ENCODE measurements around the gene DUSP5.

Gene DUSP5

DNA sequence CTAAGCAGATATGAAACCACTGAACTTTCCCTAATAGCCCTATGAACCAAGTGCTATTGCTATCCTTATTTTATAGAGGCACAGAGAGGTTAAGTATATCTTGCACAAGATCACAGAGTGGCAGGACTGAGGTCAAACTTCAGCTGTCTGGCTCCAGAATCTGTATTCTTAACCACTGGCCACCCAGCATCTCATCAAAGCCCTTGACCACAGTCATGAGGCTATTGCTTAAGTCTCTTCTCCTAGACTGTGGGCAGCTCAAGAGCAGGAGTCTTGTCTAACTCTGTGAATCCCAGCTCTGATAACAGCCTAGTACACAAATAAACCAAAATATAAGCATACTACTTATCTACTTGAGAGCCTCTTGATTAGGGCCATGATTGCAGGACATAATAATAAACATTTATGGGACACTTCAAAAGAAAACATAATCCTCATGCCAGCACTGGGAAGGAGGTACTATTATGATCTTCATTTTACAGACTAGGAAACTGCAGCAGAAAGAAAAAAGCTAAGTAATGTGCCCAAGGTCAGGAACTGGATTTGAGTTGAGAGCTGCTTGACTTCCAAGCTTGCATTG, 47.3 kb downstream of the DUSP5 start:
- no peaks in the 10 kb centered on the region for H3K36me3 ChIP-seq (ENCODE audit: control insufficient read depth in 2 of 2, insufficient read depth in 2 of 2, low read length in 2 of 2)
- H3K27ac ChIP-seq (ENCODE audit: low read depth in 2 of 2, low read length in 2 of 2), result no peak overlapping the region
- H3K9ac ChIP-seq (ENCODE audit: low read depth in 1 of 2, low read length in 2 of 2), result no peak overlapping the region
- H3K4me1 ChIP-seq (ENCODE audit: control insufficient read depth in 2 of 2, insufficient read depth in 2 of 2, low read length in 2 of 2), result no peaks in the 10 kb centered on the region
- no peaks in the 10 kb centered on the region for H3K9me3 ChIP-seq (ENCODE audit: control insufficient read depth in 2 of 2, low read length in 2 of 2)
- no peak overlapping the region for H3K4me3 ChIP-seq (ENCODE audit: low read length in 2 of 2)
- peaks cover 0 to 4% of the 10 kb centered on the region in 2 donors for H3K27me3 ChIP-seq (ENCODE audit: control insufficient read depth in 2 of 2, insufficient read depth in 2 of 2, low read length in 2 of 2)

DNA sequence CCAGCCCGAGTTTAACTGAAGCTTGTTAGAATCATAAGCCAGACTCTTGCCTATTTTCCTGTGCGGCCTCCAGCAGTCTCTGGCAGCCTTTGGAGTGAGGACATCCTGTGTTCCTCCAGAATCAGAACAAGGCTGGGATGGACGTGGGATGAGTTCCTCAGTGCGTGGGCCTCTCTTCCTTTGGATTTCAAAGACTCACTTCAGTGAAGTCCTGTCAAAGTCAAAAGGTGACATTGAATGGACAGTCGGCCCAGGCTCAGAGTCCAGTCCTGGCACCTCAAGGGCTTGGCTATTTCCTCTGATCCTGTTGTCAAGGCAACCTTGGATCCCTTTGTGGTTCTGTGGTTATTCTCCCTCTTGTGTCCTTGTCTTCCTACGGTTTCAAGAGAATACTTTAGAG, 48.4 kb downstream of the DUSP5 start:
- Histone ChIP-seq H3K4me1 (ENCODE audit: control insufficient read depth in 2 of 2, insufficient read depth in 2 of 2, low read length in 2 of 2) (no peaks in the 10 kb centered on the region), H3K27ac (ENCODE audit: low read depth in 2 of 2, low read length in 2 of 2) (no peak overlapping the region), H3K9me3 (ENCODE audit: control insufficient read depth in 2 of 2, low read length in 2 of 2) (no peaks in the 10 kb centered on the region), H3K27me3 (ENCODE audit: control insufficient read depth in 2 of 2, insufficient read depth in 2 of 2, low read length in 2 of 2) (peaks cover 4 to 7% of the 10 kb centered on the region in 2 donors), H3K36me3 (ENCODE audit: control insufficient read depth in 2 of 2, insufficient read depth in 2 of 2, low read length in 2 of 2) (no peaks in the 10 kb centered on the region), H3K4me3 (ENCODE audit: low read length in 2 of 2) (no peak overlapping the region), H3K9ac (ENCODE audit: low read depth in 1 of 2, low read length in 2 of 2) (no peak overlapping the region)

DNA sequence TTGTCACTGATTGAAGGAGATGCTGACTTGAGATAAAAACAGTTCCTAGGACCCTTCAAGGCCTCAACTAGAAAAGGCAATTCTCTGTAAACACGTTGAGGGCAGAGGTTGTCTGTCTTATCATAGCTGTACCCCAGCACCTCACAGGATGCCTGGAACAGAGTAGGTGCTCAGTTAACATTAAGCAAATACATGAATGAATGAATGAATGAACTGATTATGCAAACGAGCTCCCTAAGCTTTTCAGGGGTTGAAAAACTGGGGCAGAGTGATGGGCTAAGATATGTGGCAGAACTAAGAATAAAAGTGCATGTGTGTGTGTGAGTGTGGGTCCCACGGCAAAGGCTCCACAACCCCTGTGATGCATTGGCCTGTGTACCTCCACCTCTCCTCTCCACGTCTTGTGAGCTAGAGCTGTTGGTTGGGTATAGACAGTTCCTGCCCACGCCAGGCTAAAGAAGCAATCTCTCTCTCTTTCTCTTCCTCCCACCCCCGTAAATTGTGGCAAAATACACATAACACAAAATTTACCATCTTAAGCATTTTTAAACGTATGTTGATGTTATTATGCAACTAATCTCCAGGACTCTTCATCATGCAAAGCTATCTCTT, 48.9 kb downstream of the DUSP5 start:
- Histone ChIP-seq H3K4me1 (ENCODE audit: control insufficient read depth in 2 of 2, insufficient read depth in 2 of 2, low read length in 2 of 2) (no peaks in the 10 kb centered on the region), H3K27ac (ENCODE audit: low read depth in 2 of 2, low read length in 2 of 2) (no peak overlapping the region), H3K36me3 (ENCODE audit: control insufficient read depth in 2 of 2, insufficient read depth in 2 of 2, low read length in 2 of 2) (no peaks in the 10 kb centered on the region), H3K4me3 (ENCODE audit: low read length in 2 of 2) (no peak overlapping the region), H3K9me3 (ENCODE audit: control insufficient read depth in 2 of 2, low read length in 2 of 2) (no peaks in the 10 kb centered on the region), H3K9ac (ENCODE audit: low read depth in 1 of 2, low read length in 2 of 2) (no peak overlapping the region), H3K27me3 (ENCODE audit: control insufficient read depth in 2 of 2, insufficient read depth in 2 of 2, low read length in 2 of 2) (peaks cover 7 to 9% of the 10 kb centered on the region in 2 donors)

- Histone ChIP-seq H3K4me1 (ENCODE audit: control insufficient read depth in 2 of 2, insufficient read depth in 2 of 2, low read length in 2 of 2) (no peaks in the 10 kb centered on the region), H3K9me3 (ENCODE audit: control insufficient read depth in 2 of 2, low read length in 2 of 2) (no peaks in the 10 kb centered on the region), H3K9ac (ENCODE audit: low read depth in 1 of 2, low read length in 2 of 2) (no peak overlapping the region), H3K27me3 (ENCODE audit: control insufficient read depth in 2 of 2, insufficient read depth in 2 of 2, low read length in 2 of 2) (peaks cover 7 to 9% of the 10 kb centered on the region in 2 donors), H3K27ac (ENCODE audit: low read depth in 2 of 2, low read length in 2 of 2) (no peak overlapping the region), H3K4me3 (ENCODE audit: low read length in 2 of 2) (no peak overlapping the region), H3K36me3 (ENCODE audit: control insufficient read depth in 2 of 2, insufficient read depth in 2 of 2, low read length in 2 of 2) (no peaks in the 10 kb centered on the region)
Measured at GRCh38 chr10:110547139-110547761, 49.5 kb downstream of the DUSP5 start.

DNA sequence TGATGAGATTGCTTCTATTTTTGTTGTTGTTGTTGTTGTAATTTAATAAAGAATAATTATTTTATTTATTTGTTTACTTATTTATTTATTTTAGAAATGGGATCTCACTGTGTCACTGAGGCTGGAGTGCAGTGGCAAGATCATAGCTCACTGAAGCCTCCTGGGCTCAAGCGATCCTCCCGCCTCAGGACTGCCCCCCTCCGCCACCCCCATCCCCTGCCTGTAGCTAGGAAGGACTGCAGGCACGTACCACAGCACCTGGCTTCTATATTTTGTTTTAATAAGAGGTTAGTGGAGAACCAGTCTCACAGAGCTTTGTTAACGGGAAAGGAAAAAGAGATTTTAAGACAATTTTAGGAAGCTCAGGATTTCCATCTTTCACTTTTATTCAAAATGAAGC, 50.3 kb downstream of the DUSP5 start:
- Histone ChIP-seq H3K4me3 (ENCODE audit: low read length in 2 of 2) (no peak overlapping the region), H3K27ac (ENCODE audit: low read depth in 2 of 2, low read length in 2 of 2) (no peak overlapping the region), H3K4me1 (ENCODE audit: control insufficient read depth in 2 of 2, insufficient read depth in 2 of 2, low read length in 2 of 2) (no peaks in the 10 kb centered on the region), H3K27me3 (ENCODE audit: control insufficient read depth in 2 of 2, insufficient read depth in 2 of 2, low read length in 2 of 2) (peaks cover 7 to 9% of the 10 kb centered on the region in 2 donors), H3K9ac (ENCODE audit: low read depth in 1 of 2, low read length in 2 of 2) (no peak overlapping the region), H3K9me3 (ENCODE audit: control insufficient read depth in 2 of 2, low read length in 2 of 2) (no peaks in the 10 kb centered on the region), H3K36me3 (ENCODE audit: control insufficient read depth in 2 of 2, insufficient read depth in 2 of 2, low read length in 2 of 2) (no peaks in the 10 kb centered on the region)

GRCh38 chr10:110549211-110549610, 51.5 kb downstream of the DUSP5 start:
- Histone ChIP-seq H3K4me1 (ENCODE audit: control insufficient read depth in 2 of 2, insufficient read depth in 2 of 2, low read length in 2 of 2) (no peaks in the 10 kb centered on the region), H3K9ac (ENCODE audit: low read depth in 1 of 2, low read length in 2 of 2) (no peak overlapping the region), H3K36me3 (ENCODE audit: control insufficient read depth in 2 of 2, insufficient read depth in 2 of 2, low read length in 2 of 2) (no peaks in the 10 kb centered on the region), H3K9me3 (ENCODE audit: control insufficient read depth in 2 of 2, low read length in 2 of 2) (no peaks in the 10 kb centered on the region), H3K27me3 (ENCODE audit: control insufficient read depth in 2 of 2, insufficient read depth in 2 of 2, low read length in 2 of 2) (peaks cover 7 to 9% of the 10 kb centered on the region in 2 donors), H3K4me3 (ENCODE audit: low read length in 2 of 2) (no peak overlapping the region), H3K27ac (ENCODE audit: low read depth in 2 of 2, low read length in 2 of 2) (no peak overlapping the region)

- no peaks in the 10 kb centered on the region for H3K4me1 ChIP-seq (ENCODE audit: control insufficient read depth in 2 of 2, insufficient read depth in 2 of 2, low read length in 2 of 2)
- no peak overlapping the region for H3K27ac ChIP-seq (ENCODE audit: low read depth in 2 of 2, low read length in 2 of 2)
- H3K4me3 ChIP-seq (ENCODE audit: low read length in 2 of 2), result no peak overlapping the region
- no peaks in the 10 kb centered on the region for H3K36me3 ChIP-seq (ENCODE audit: control insufficient read depth in 2 of 2, insufficient read depth in 2 of 2, low read length in 2 of 2)
- H3K27me3 ChIP-seq (ENCODE audit: control insufficient read depth in 2 of 2, insufficient read depth in 2 of 2, low read length in 2 of 2), result peaks cover 3 to 9% of the 10 kb centered on the region in 2 donors
- H3K9me3 ChIP-seq (ENCODE audit: control insufficient read depth in 2 of 2, low read length in 2 of 2), result no peaks in the 10 kb centered on the region
- no peak overlapping the region for H3K9ac ChIP-seq (ENCODE audit: low read depth in 1 of 2, low read length in 2 of 2)
Measured at GRCh38 chr10:110553905-110554304, 56.2 kb downstream of the DUSP5 start.

GRCh38 chr10:110556296-110556695, 58.6 kb downstream of the DUSP5 start:
- Histone ChIP-seq H3K27ac (ENCODE audit: low read depth in 2 of 2, low read length in 2 of 2) (no peak overlapping the region), H3K4me1 (ENCODE audit: control insufficient read depth in 2 of 2, insufficient read depth in 2 of 2, low read length in 2 of 2) (no peaks in the 10 kb centered on the region), H3K4me3 (ENCODE audit: low read length in 2 of 2) (no peak overlapping the region), H3K9ac (ENCODE audit: low read depth in 1 of 2, low read length in 2 of 2) (no peak overlapping the region), H3K9me3 (ENCODE audit: control insufficient read depth in 2 of 2, low read length in 2 of 2) (no peaks in the 10 kb centered on the region), H3K36me3 (ENCODE audit: control insufficient read depth in 2 of 2, insufficient read depth in 2 of 2, low read length in 2 of 2) (no peaks in the 10 kb centered on the region), H3K27me3 (ENCODE audit: control insufficient read depth in 2 of 2, insufficient read depth in 2 of 2, low read length in 2 of 2) (peaks cover 0 to 3% of the 10 kb centered on the region in 2 donors)

DNA sequence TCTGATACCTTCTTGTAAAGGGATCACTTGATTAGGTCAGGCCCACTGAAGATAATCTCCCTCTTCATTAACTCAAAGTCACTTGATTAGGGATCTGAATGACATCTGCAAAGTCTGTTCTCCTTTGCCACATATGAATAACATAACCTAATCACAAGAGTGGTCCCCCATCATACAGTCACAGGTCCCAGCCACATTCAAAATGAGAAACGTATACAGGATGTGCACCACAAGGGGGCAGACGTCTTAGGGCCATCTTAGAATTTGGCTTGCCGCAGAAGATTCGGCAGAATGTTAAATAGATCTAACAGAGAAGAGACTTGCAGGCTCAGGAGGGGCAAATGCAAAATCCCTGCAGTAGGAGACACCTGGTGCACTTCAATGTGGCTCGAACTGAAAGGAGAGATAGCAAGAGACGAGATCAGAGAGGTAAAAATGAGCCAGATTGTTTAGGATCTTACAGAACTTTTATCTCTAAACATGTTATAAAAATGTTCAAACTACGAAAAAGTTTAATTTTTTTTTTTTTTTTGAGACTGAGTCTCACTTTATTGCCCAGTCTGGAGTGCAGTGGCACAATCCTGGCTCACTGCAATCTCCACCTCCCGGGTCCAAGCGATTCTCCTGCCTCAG, 59.4 kb downstream of the DUSP5 start:
- H3K4me3 ChIP-seq (ENCODE audit: low read length in 2 of 2), result no peak overlapping the region
- no peak overlapping the region for H3K9ac ChIP-seq (ENCODE audit: low read depth in 1 of 2, low read length in 2 of 2)
- no peaks in the 10 kb centered on the region for H3K4me1 ChIP-seq (ENCODE audit: control insufficient read depth in 2 of 2, insufficient read depth in 2 of 2, low read length in 2 of 2)
- H3K27ac ChIP-seq (ENCODE audit: low read depth in 2 of 2, low read length in 2 of 2), result no peak overlapping the region
- no peaks in the 10 kb centered on the region for H3K9me3 ChIP-seq (ENCODE audit: control insufficient read depth in 2 of 2, low read length in 2 of 2)
- H3K27me3 ChIP-seq (ENCODE audit: control insufficient read depth in 2 of 2, insufficient read depth in 2 of 2, low read length in 2 of 2), result no peaks in the 10 kb centered on the region
- no peaks in the 10 kb centered on the region for H3K36me3 ChIP-seq (ENCODE audit: control insufficient read depth in 2 of 2, insufficient read depth in 2 of 2, low read length in 2 of 2)

DNA sequence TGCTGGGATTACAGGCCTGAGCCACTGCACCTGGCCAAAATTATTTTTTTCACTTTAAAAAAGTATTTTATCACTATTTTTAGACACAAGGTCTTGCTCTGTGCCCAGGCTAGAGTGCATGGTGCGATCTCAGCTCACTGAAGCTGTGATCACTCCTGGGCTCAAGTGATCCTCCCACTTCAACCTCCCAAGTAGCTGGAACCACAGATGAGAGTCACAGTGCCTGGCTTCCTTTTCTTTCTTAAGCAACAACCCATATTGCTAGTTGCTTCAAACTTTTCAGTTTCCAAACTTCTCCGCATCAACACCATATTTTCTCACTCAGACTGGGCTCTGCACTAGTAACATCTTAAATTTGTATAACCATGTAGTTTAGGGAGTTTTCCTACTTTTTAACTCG, 60.3 kb downstream of the DUSP5 start:
- Histone ChIP-seq H3K9ac (ENCODE audit: low read depth in 1 of 2, low read length in 2 of 2) (no peak overlapping the region), H3K4me1 (ENCODE audit: control insufficient read depth in 2 of 2, insufficient read depth in 2 of 2, low read length in 2 of 2) (no peaks in the 10 kb centered on the region), H3K9me3 (ENCODE audit: control insufficient read depth in 2 of 2, low read length in 2 of 2) (no peaks in the 10 kb centered on the region), H3K36me3 (ENCODE audit: control insufficient read depth in 2 of 2, insufficient read depth in 2 of 2, low read length in 2 of 2) (no peaks in the 10 kb centered on the region), H3K27me3 (ENCODE audit: control insufficient read depth in 2 of 2, insufficient read depth in 2 of 2, low read length in 2 of 2) (no peaks in the 10 kb centered on the region), H3K27ac (ENCODE audit: low read depth in 2 of 2, low read length in 2 of 2) (no peak overlapping the region), H3K4me3 (ENCODE audit: low read length in 2 of 2) (no peak overlapping the region)

Data from mucosa of rectum (tissue), 2 donors.